GM12878 (cell line): ENCODE data around the gene MED10. TPM values are rescaled to one million over a fixed set of nuclear protein-coding genes. Genes with fewer than 3 reads are reported as not detected.

Experiments used
- ATAC-seq: fragments of 200-7000 bp; cut with Tn5 transposase; 3 replicates; pipeline ENCODE4 v1.9.1; 2020; ENCODE audit warnings: mild to moderate bottlenecking, moderate library complexity
- Bru-seq: library from RNA; stranded (reverse); fragments of 400-500 nt; gene quantifications from one replicate; lab custom pipeline; 2021; lab: Mats Ljungman, UMichigan
- BruChase-seq, 2 experiments: library from RNA; stranded (reverse); fragments of 400-500 nt; gene quantifications; one replicate each; lab custom pipeline; 2021; lab: Mats Ljungman, UMichigan
- BruUV-seq: library from RNA; stranded (reverse); fragments of 400-500 nt; replicated peaks from 2 replicates; lab custom pipeline; 2021; lab: Mats Ljungman, UMichigan
- CTCF ChIA-PET: fragments of 300-600 bp; sonication (Branson Sonifier 250); formaldehyde crosslinking; extraction: SDS; loops from one replicate; lab custom pipeline; 2021; ENCODE audit warnings: inconsistent platforms; lab: Yijun Ruan, JAX
- POLR2A ChIA-PET: fragments of 350-600 bp; formaldehyde crosslinking; extraction: SDS; loops from one replicate; lab custom pipeline; 2021; ENCODE audit warnings: inconsistent platforms; lab: Charles Lee
- RAD21 ChIA-PET: fragments of 300-600 bp; sonication (Branson Sonifier 250); formaldehyde crosslinking; loops from one replicate; lab custom pipeline; 2023; ENCODE audit warnings: antibody characterized with exemption; ENCODE audit not compliant: unreplicated experiment; lab: Charles Lee
- SMC1A ChIA-PET: fragments of 300-600 bp; sonication (Branson Sonifier 250); formaldehyde crosslinking; loops from one replicate; lab custom pipeline; 2023; ENCODE audit not compliant: unreplicated experiment, uncharacterized antibody; lab: Charles Lee
- DNase-seq: peaks from one replicate; pipeline ENCODE4 v3.0.0-alpha.2; 2011; ENCODE audit warnings: low read depth, low spot score
- FAIRE-seq: peaks from 3 replicates; lab custom pipeline; 2011; peaks lifted over from hg19 to GRCh38; lab: Jason Lieb, UNC
- H2AFZ ChIP-seq: 2 replicates; pipeline ENCODE4 v1.6.0; 2011; ENCODE audit warnings: low read depth, low read length, control low read depth; ENCODE audit not compliant: control insufficient read depth
- H3K27ac ChIP-seq: 2 replicates; pipeline ENCODE4 v1.5.1; 2011; ENCODE audit warnings: control low read depth; ENCODE audit not compliant: control insufficient read depth, insufficient read depth
- H3K27me3 ChIP-seq, 2 experiments: replicated peaks in 1 of 2; 2 replicates each; pipeline versions ENCODE4 v1.6.0 to v1.6.1; 2011; ENCODE audit warnings: low read length in 1 of 2; ENCODE audit not compliant: control insufficient read depth in 2 of 2, insufficient read depth in 2 of 2
- H3K36me3 ChIP-seq, 2 experiments: 2 replicates each; pipeline ENCODE4 v1.5.1; 2011; ENCODE audit warnings: low read length in 1 of 2; ENCODE audit not compliant: control insufficient read depth in 2 of 2, insufficient read depth in 2 of 2
- H3K4me1 ChIP-seq: 2 replicates; pipeline ENCODE4 v1.6.1; 2011; ENCODE audit warnings: mild to moderate bottlenecking, low read length, moderate library complexity, mixed read lengths; ENCODE audit not compliant: control insufficient read depth, insufficient read depth
- H3K4me2 ChIP-seq: 2 replicates; pipeline ENCODE4 v1.6.0; 2011; ENCODE audit warnings: control low read depth; ENCODE audit not compliant: control insufficient read depth, insufficient read depth
- H3K4me3 ChIP-seq: fragments of 200-600 bp; sonication (generic); 2 replicates; pipeline ENCODE4 v1.5.1; 2016
- H3K79me2 ChIP-seq: 2 replicates; pipeline ENCODE4 v1.6.0; 2011; ENCODE audit warnings: low read length; ENCODE audit not compliant: control insufficient read depth, insufficient read depth
- H3K9ac ChIP-seq: 2 replicates; pipeline ENCODE4 v1.8.0; 2011; ENCODE audit warnings: low read length, control low read depth, mixed read lengths; ENCODE audit not compliant: control insufficient read depth, insufficient read depth
- H3K9me3 ChIP-seq: replicated peaks from 3 replicates; pipeline ENCODE4 v1.5.1; 2011; ENCODE audit warnings: mild to moderate bottlenecking, low read length; ENCODE audit not compliant: control insufficient read depth, insufficient read depth
- H4K20me1 ChIP-seq: 2 replicates; pipeline ENCODE4 v1.6.0; 2011; ENCODE audit not compliant: control insufficient read depth, insufficient read depth
- ATF7 ChIP-seq: fragments of 450-650 bp; IDR thresholded peaks from 2 replicates; pipeline ENCODE4 v1.6.1; 2016; ENCODE audit warnings: low read depth, mild to moderate bottlenecking
- CBFB ChIP-seq: IDR thresholded peaks from 2 replicates; pipeline ENCODE4 v1.6.1; 2016; ENCODE audit warnings: antibody characterized with exemption, low read depth
- CBX5 ChIP-seq: sonication (generic); IDR thresholded peaks from 2 replicates; pipeline ENCODE4 v1.6.1; 2016; ENCODE audit warnings: low read depth, moderate library complexity, mild to moderate bottlenecking, inconsistent platforms
- CHD2 ChIP-seq: IDR thresholded peaks from 2 replicates; pipeline ENCODE4 v1.6.1; 2011; ENCODE audit warnings: low read depth, low read length, improper control_type of control experiment, borderline replicate concordance
- CREM ChIP-seq: IDR thresholded peaks from 2 replicates; pipeline ENCODE4 v1.6.1; 2014; ENCODE audit warnings: antibody characterized with exemption, low read depth
- NFYA ChIP-seq: IDR thresholded peaks from 2 replicates; pipeline ENCODE4 v1.6.1; 2011; ENCODE audit warnings: low read depth, mild to moderate bottlenecking, low read length, improper control_type of control experiment, borderline replicate concordance
- ZNF274 ChIP-seq: IDR thresholded peaks from one replicate; pipeline ENCODE4 v1.8.0; 2011; ENCODE audit not compliant: insufficient read length, insufficient read depth
- WGBS: methylation state at CpG from one replicate; pipeline ENCODE4 v1.1.6; 2016; ENCODE audit warnings: low lambda C conversion rate; ENCODE audit not compliant: insufficient replicate concordance, insufficient coverage; ENCODE audit errors: missing lambda C conversion rate; 5-methylcytosine and 5-hydroxymethylcytosine counted together
- in situ Hi-C: fragments of 300-500 bp; cut with MboI; formaldehyde crosslinking; loops from 9 replicates; pipeline ENCODE4 v1.14.3; 2018; ENCODE audit warnings: mixed read lengths
- intact Hi-C: fragments of 100-400 bp; cut with micrococcal nuclease; formaldehyde crosslinking; loops from one replicate; pipeline ENCODE4 v1.14.2; 2022; ENCODE audit not compliant: unreplicated experiment
- long read RNA-seq, 2 experiments: library from polyadenylated mRNA; unstranded; transcript quantifications; one replicate each; pipeline ENCODE4 v2.0.0, GENCODE V29; 2019 to 2020
- polyA minus RNA-seq, 3 experiments: library from RNA; depleted of rRNA, polyadenylated mRNA; stranded (reverse); fragments of >200 nt; gene quantifications; 2 replicates each; pipeline ENCODE4 v1.2.3, GENCODE V29; 2011
- polyA plus RNA-seq, 11 experiments: library from polyadenylated mRNA; depleted of rRNA in 4 of 11; unstranded in 6 of 11; stranded (reverse) in 5 of 11; fragments of >200 nt; fragmentation: Nextera tagmentation in 4 of 11; fragmentation: Illumina TruSeq in 1 of 11; extraction: Ambion mirVana in 4 of 11; extraction: Trizol in 1 of 11; gene quantifications; 1 replicate in 1 of 11; 2 replicates in 10 of 11; pipeline versions ENCODE4 v1.2.1 to v1.2.3, GENCODE V29; 2011 to 2016; ENCODE audit warnings: inconsistent platforms in 2 of 11, missing spikeins in 2 of 11, low read depth in 1 of 11
- total RNA-seq, 4 experiments: library from RNA; depleted of rRNA in 3 of 4; stranded (reverse); fragments of >200 nt in 3 of 4; fragmentation: Illumina TruSeq in 1 of 4; extraction: Trizol in 1 of 4; gene quantifications; 2 replicates each; pipeline versions ENCODE4 v1.2.1 to v1.2.3, GENCODE V29; 2013 to 2021
- TF ChIP-seq, protein P1 (sequence below): fragments of 450-650 bp; IDR thresholded peaks from 2 replicates; pipeline ENCODE4 v1.6.1; 2018; ENCODE audit warnings: mild to moderate bottlenecking, low read depth, moderate library complexity; ENCODE audit not compliant: partially characterized antibody
- TF ChIP-seq, protein P2 (sequence below): fragments of 450-650 bp; formaldehyde crosslinking; IDR thresholded peaks from 2 replicates; pipeline ENCODE4 v1.5.0; 2022; ENCODE audit warnings: mild to moderate bottlenecking, missing genetic modification characterization

MED10 gene, protein sequence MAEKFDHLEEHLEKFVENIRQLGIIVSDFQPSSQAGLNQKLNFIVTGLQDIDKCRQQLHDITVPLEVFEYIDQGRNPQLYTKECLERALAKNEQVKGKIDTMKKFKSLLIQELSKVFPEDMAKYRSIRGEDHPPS
- 59.0 and 62.7 TPM in 2 replicates for total RNA-seq (2013; cell fraction: nucleolus; rRNA removed)
- total RNA-seq (2014; rRNA removed) (20.3 and 28.6 TPM in 2 replicates), total RNA-seq (2014; rRNA removed; fragmentation: Illumina TruSeq; extraction: Trizol) (19.4 and 21.2 TPM in 2 replicates), total RNA-seq (2021) (39.5 and 42.6 TPM in 2 replicates), polyA plus RNA-seq (2011; rRNA removed) (56.0 and 60.3 TPM in 2 replicates), polyA plus RNA-seq (2014; fragmentation: Illumina TruSeq; extraction: Trizol) (36.4 and 43.7 TPM in 2 replicates), polyA plus RNA-seq (2014; fragmentation: Nextera tagmentation; extraction: Ambion mirVana) (10 to 100 TPM; 37.1 to 49.5 TPM), polyA plus RNA-seq (2014; rRNA removed) (53.1 and 54.8 TPM in 2 replicates), polyA plus RNA-seq (2016; fragmentation: Nextera tagmentation; extraction: Ambion mirVana) (100 to 1,000 TPM; 103 to 111 TPM), polyA minus RNA-seq (2011; rRNA and poly(A)+ RNA removed) (19.0 and 19.3 TPM in 2 replicates), Bru-seq, nascent RNA (percentile 98 among the genes with signal in this experiment), BruChase-seq, experiment 1, labeled RNA remaining after a 6-hour chase (percentile 94 among the genes with signal in this experiment), BruChase-seq, experiment 2, labeled RNA remaining after a 2-hour chase (percentile 97 among the genes with signal in this experiment)
- 49.6 TPM for polyA plus RNA-seq (2011; ENCODE audit: low read depth)
- polyA plus RNA-seq (2011; cell fraction: cytosol; rRNA removed) = 55.7 and 56.7 TPM in 2 replicates
- 59.3 and 75.4 TPM in 2 replicates for polyA plus RNA-seq (2011; cell fraction: nucleus; rRNA removed)
- 54.8 and 68.7 TPM in 2 replicates for polyA plus RNA-seq (2012)
- 8.3 and 14.7 TPM in 2 replicates for polyA minus RNA-seq (2011; cell fraction: cytosol; rRNA and poly(A)+ RNA removed)
- polyA minus RNA-seq (2011; cell fraction: nucleus; rRNA and poly(A)+ RNA removed) = 54.4 and 77.1 TPM in 2 replicates
- long read RNA-seq, experiment 1, transcript MED10-201 (4 exons, 1,141 nt) = major isoform, 69 of 77 reads
- long read RNA-seq, experiment 1, partial matches to known transcripts = 1 of 77 reads
- long read RNA-seq, experiment 1, other reads (novel, unspliced or antisense) = 7 of 77 reads
- long read RNA-seq, experiment 2, transcript MED10-201 (4 exons, 1,141 nt) = major isoform, 309 of 333 reads
- long read RNA-seq, experiment 2, transcript MED10-203 (2 exons, 648 nt) = minor isoform, 5 of 333 reads
- long read RNA-seq, experiment 2, partial matches to known transcripts = 0 of 333 reads
- long read RNA-seq, experiment 2, other reads (novel, unspliced or antisense) = 19 of 333 reads

DNA sequence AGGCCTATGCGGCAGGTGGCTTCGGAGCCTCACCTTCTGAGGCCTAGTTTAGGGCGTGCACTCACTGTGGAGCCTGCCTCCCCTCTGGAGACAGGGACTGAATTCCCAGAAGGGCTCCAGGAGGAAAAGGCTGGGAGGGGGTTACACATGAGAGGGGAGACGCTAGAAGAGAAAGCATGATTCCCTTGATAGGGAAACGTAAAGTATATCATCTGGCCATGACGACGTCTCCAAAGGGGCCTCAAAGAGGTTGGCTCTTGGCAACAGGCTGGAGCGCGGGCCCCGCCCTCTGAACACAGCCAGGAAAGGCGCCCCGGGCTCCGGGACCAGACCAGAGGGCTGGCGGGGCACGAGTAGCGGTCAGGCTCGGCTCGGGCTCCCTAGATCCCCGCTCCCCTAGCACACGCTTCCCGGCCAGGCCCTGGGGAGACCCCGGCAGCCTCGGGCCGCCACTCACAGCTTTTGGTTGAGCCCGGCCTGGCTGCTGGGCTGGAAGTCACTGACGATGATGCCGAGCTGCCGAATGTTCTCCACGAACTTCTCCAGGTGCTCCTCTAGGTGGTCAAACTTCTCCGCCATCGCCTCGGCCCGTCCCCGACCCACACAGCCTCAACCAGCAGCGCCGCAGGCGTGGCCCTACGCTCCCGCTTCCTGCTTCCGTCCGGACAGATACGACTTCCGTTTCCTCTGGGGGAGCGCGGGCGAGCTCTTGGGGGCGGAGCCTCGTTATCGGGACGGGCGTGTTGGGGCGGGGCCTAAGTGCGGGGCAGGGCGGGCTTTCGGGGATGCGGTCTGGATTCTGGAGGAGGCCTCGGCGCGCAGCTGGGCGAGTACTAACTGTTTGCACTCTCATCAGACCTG lies at the start of gene MED10:
MED10 (minus strand) TSS at position 643 of the 861 bp plus-strand sequence; CDS start at position 579, 64 bp downstream.
- DNase-seq (peak; percentile 75), ATAC-seq (peak; percentile 97), FAIRE-seq (peak; percentile 66)
- in situ Hi-C loops (loop anchor here (10.0 kb wide), 1 partner anchor 357 kb away; no protein-coding TSS in a partner anchor), intact Hi-C loops (loop anchor here (2.0 to 10.0 kb wide), 5 partner anchors 104 to 626 kb away; partner anchors contain the start of gene TENT4A)
- peak within 1 kb of the TSS; percentile 99 for H3K4me3 ChIP-seq
- ChIA-PET CTCF (interaction anchor here (0.6 to 1.7 kb wide), 5 partner anchors 10 to 174 kb away, joined by 3 to 6 read pairs (median 4); no protein-coding TSS in a partner anchor), POLR2A (interaction anchor here (0.6 to 0.9 kb wide), 5 partner anchors 10 to 95 kb away, joined by 3 to 4 read pairs (median 3); no protein-coding TSS in a partner anchor), RAD21 (interaction anchor here (0.6 to 1.2 kb wide), 13 partner anchors 11 to 645 kb away, joined by 3 to 4 read pairs (median 3); no protein-coding TSS in a partner anchor), SMC1A (interaction anchor here (0.6 to 1.6 kb wide), 10 partner anchors 9 to 759 kb away, joined by 3 to 5 read pairs (median 3); no protein-coding TSS in a partner anchor)
- H2AFZ ChIP-seq = peak within 1 kb of the TSS; percentile 87
- peak within 1 kb of the TSS; percentile 82 for H3K9ac ChIP-seq
- H3K36me3 ChIP-seq = peaks cover 8 to 30% of the 10 kb centered on the region in 2 experiments
- H3K9me3 ChIP-seq = no peaks in the 10 kb centered on the region
- peak within 1 kb of the TSS; percentile 82 for H3K27ac ChIP-seq
- 0 out of 2 replicates have a peak, but pooled peaks cover 3% of the 10 kb centered on the region for H4K20me1 ChIP-seq
- H3K4me1 ChIP-seq = no peaks in the 10 kb centered on the region; the same call in 1 of the 2 replicates
- no peaks in the 10 kb centered on the region for H3K27me3 ChIP-seq
- H3K4me2 ChIP-seq = peak within 1 kb of the TSS; percentile 93
- WGBS = 1% methylated on average over 60 of the region's 60 CpGs
- peaks cover 32% of the 10 kb centered on the region for H3K79me2 ChIP-seq
- no TSS peak for BruUV-seq
- TF ChIP-seq CBFB (peak; percentile 69; the same call in 1 of the 2 replicates), NFYA (no peak), ATF7 (0 out of 2 replicates have a peak, but pooled peaks have one; percentile 20), CREM (peak; percentile 30; the same call in 1 of the 2 replicates), ZNF274 (no peak), CHD2 (0 out of 2 replicates have a peak, but pooled peaks have one; percentile 47), CBX5 (no peak)
- TF ChIP-seq, protein P1, sequence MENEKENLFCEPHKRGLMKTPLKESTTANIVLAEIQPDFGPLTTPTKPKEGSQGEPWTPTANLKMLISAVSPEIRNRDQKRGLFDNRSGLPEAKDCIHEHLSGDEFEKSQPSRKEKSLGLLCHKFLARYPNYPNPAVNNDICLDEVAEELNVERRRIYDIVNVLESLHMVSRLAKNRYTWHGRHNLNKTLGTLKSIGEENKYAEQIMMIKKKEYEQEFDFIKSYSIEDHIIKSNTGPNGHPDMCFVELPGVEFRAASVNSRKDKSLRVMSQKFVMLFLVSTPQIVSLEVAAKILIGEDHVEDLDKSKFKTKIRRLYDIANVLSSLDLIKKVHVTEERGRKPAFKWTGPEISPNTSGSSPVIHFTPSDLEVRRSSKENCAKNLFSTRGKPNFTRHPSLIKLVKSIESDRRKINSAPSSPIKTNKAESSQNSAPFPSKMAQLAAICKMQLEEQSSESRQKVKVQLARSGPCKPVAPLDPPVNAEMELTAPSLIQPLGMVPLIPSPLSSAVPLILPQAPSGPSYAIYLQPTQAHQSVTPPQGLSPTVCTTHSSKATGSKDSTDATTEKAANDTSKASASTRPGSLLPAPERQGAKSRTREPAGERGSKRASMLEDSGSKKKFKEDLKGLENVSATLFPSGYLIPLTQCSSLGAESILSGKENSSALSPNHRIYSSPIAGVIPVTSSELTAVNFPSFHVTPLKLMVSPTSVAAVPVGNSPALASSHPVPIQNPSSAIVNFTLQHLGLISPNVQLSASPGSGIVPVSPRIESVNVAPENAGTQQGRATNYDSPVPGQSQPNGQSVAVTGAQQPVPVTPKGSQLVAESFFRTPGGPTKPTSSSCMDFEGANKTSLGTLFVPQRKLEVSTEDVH = peak; percentile 39
- TF ChIP-seq, protein P2, sequence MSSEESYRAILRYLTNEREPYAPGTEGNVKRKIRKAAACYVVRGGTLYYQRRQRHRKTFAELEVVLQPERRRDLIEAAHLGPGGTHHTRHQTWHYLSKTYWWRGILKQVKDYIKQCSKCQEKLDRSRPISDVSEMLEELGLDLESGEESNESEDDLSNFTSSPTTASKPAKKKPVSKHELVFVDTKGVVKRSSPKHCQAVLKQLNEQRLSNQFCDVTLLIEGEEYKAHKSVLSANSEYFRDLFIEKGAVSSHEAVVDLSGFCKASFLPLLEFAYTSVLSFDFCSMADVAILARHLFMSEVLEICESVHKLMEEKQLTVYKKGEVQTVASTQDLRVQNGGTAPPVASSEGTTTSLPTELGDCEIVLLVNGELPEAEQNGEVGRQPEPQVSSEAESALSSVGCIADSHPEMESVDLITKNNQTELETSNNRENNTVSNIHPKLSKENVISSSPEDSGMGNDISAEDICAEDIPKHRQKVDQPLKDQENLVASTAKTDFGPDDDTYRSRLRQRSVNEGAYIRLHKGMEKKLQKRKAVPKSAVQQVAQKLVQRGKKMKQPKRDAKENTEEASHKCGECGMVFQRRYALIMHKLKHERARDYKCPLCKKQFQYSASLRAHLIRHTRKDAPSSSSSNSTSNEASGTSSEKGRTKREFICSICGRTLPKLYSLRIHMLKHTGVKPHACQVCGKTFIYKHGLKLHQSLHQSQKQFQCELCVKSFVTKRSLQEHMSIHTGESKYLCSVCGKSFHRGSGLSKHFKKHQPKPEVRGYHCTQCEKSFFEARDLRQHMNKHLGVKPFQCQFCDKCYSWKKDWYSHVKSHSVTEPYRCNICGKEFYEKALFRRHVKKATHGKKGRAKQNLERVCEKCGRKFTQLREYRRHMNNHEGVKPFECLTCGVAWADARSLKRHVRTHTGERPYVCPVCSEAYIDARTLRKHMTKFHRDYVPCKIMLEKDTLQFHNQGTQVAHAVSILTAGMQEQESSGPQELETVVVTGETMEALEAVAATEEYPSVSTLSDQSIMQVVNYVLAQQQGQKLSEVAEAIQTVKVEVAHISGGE = no peak
